ENCODE measurements around the gene ABCA8.

GRCh38 chr17:68892658-68893057, 62.5 kb downstream of the ABCA8 start:
- TF ChIP-seq CTCF (conservative IDR thresholded peaks at IDR 0.05 in 1 of 2, IDR thresholded peaks at IDR 0.05 in 1 of 2; ENCODE audit: low read depth in 1 of 2, low read length in 2 of 2) (no peak), EZH2 (IDR thresholded peaks at IDR 0.05; ENCODE audit: low read length, missing control alignments) (no peak)

Data from fibroblast of lung (primary cell).